HepG2 (cell line): Measurements from ENCODE around the gene TNK1. TPM values are rescaled to one million over a fixed set of nuclear protein-coding genes. Genes with fewer than 3 reads are reported as not detected.
A peak's percentile ranks its signal among the peaks of the same experiment; 100 is the strongest.

Experiments used
- ATAC-seq: fragments of 200-7000 bp; cut with Tn5 transposase; 3 replicates; pipeline ENCODE4 v1.9.1; 2020; ENCODE audit warnings: mild to moderate bottlenecking, moderate library complexity
- BruUV-seq: library from RNA; stranded (reverse); fragments of 400-500 nt; replicated peaks from 2 replicates; lab custom pipeline; 2021; lab: Mats Ljungman, UMichigan
- CTCF ChIA-PET: fragments of 300-600 bp; formaldehyde crosslinking; extraction: SDS; loops from one replicate; lab custom pipeline; 2021; ENCODE audit warnings: low total read pairs, inconsistent platforms, low intra/inter-chr PET ratio; lab: Yijun Ruan, JAX
- POLR2A ChIA-PET: fragments of 350-600 bp; sonication (Branson Sonifier 250); formaldehyde crosslinking; loops from one replicate; lab custom pipeline; 2020; ENCODE audit warnings: antibody characterized with exemption, inconsistent platforms; lab: Yijun Ruan, JAX
- DNase-seq: peaks from one replicate; pipeline ENCODE4 v3.0.0-alpha.2; 2015; ENCODE audit warnings: low spot score
- FAIRE-seq: peaks from 3 replicates; lab custom pipeline; 2011; peaks lifted over from hg19 to GRCh38; lab: Jason Lieb, UNC
- H2AFZ ChIP-seq: one replicate; pipeline ENCODE4 v1.6.1; 2011; ENCODE audit warnings: low read length, inconsistent platforms
- H3K27ac ChIP-seq: fragments of 300-600 bp; 3 replicates; pipeline ENCODE4 v1.8.0; 2011; ENCODE audit warnings: mixed run types, mild to moderate bottlenecking, mixed read lengths, low read length, inconsistent platforms; ENCODE audit not compliant: insufficient read depth; ENCODE audit errors: extremely low read length
- H3K27me3 ChIP-seq, 2 experiments: fragments of 200-600 bp in 1 of 2; 2 replicates in 1 of 2; 3 replicates in 1 of 2; pipeline versions ENCODE4 v1.6.0 to v1.8.0; 2011; ENCODE audit warnings: low read length in 2 of 2, mild to moderate bottlenecking in 2 of 2, moderate library complexity in 2 of 2, inconsistent platforms in 1 of 2; ENCODE audit not compliant: insufficient read depth in 2 of 2, control insufficient read depth in 1 of 2
- H3K36me3 ChIP-seq, 2 experiments: fragments of 200-600 bp in 1 of 2; replicated peaks in 1 of 2; 2 replicates in 1 of 2; 3 replicates in 1 of 2; pipeline versions ENCODE4 v1.5.1 to v1.8.0; 2011; ENCODE audit warnings: low read length in 2 of 2, inconsistent platforms in 1 of 2; ENCODE audit not compliant: insufficient read depth in 2 of 2, control insufficient read depth in 1 of 2
- H3K4me1 ChIP-seq: 2 replicates; pipeline ENCODE4 v1.5.1; 2012; ENCODE audit warnings: low read length, inconsistent platforms; ENCODE audit not compliant: insufficient read depth
- H3K4me2 ChIP-seq: 2 replicates; pipeline ENCODE4 v1.6.0; 2011; ENCODE audit warnings: low read depth, low read length, inconsistent platforms
- H3K4me3 ChIP-seq, 3 experiments: fragments of 200-600 bp in 1 of 3; sonication (generic), shearing (Covaris generic) in 1 of 3; replicated peaks in 1 of 3; 2 replicates each; pipeline ENCODE4 v1.5.1; 2011 to 2016; ENCODE audit warnings: low read length in 3 of 3, inconsistent platforms in 2 of 3, low read depth in 2 of 3, mild to moderate bottlenecking in 2 of 3, control low read depth in 1 of 3, mixed read lengths in 1 of 3; ENCODE audit not compliant: insufficient read depth in 1 of 3
- H3K79me2 ChIP-seq: one replicate; pipeline ENCODE4 v1.6.1; 2011; ENCODE audit warnings: low read length, inconsistent platforms; ENCODE audit not compliant: insufficient read depth
- H3K9ac ChIP-seq: 2 replicates; pipeline ENCODE4 v1.6.0; 2011; ENCODE audit warnings: mild to moderate bottlenecking, low read depth, low read length, inconsistent platforms; ENCODE audit not compliant: insufficient read depth
- H3K9me3 ChIP-seq: 2 replicates; pipeline ENCODE4 v1.5.1; 2012; ENCODE audit warnings: mild to moderate bottlenecking, low read length
- H4K20me1 ChIP-seq: 2 replicates; pipeline ENCODE4 v1.6.0; 2011; ENCODE audit warnings: inconsistent platforms, mild to moderate bottlenecking, low read length, moderate library complexity; ENCODE audit not compliant: insufficient read depth
- E2F5 ChIP-seq: sonication (generic); formaldehyde crosslinking; conservative IDR thresholded peaks from 2 replicates; pipeline ENCODE4 v1.4.0; 2020; ENCODE audit warnings: missing genetic modification reagents
- GABPB1 ChIP-seq: IDR thresholded peaks from 2 replicates; pipeline ENCODE4 v1.6.1; 2016; ENCODE audit warnings: mild to moderate bottlenecking, missing genetic modification reagents, moderate library complexity, missing compliant biosample characterization
- HNF4G ChIP-seq, 2 experiments: sonication (generic) in 1 of 2; formaldehyde crosslinking in 1 of 2; IDR thresholded peaks; 2 replicates each; pipeline versions ENCODE4 v1.4.0 to v1.6.1; 2011 to 2020; ENCODE audit warnings: borderline replicate concordance in 2 of 2, low read depth in 2 of 2, mild to moderate bottlenecking in 2 of 2, low read length in 1 of 2, missing genetic modification reagents in 1 of 2, moderate library complexity in 1 of 2
- HOXA7 ChIP-seq: sonication (generic); formaldehyde crosslinking; IDR thresholded peaks from 2 replicates; pipeline ENCODE4 v1.8.1; 2022; ENCODE audit warnings: mild to moderate bottlenecking, missing genetic modification reagents, moderate library complexity
- MTA1 ChIP-seq: sonication (generic); formaldehyde crosslinking; IDR thresholded peaks from 2 replicates; pipeline ENCODE4 v1.4.0; 2020; ENCODE audit warnings: missing genetic modification reagents, mild to moderate bottlenecking, borderline replicate concordance
- PATZ1 ChIP-seq: sonication (generic); formaldehyde crosslinking; IDR thresholded peaks from 2 replicates; pipeline ENCODE4 v1.4.0; 2020; ENCODE audit warnings: missing genetic modification reagents
- SRSF1 ChIP-seq: fragments of 200-400 bp; formaldehyde crosslinking; optimal IDR thresholded peaks from 2 replicates; pipeline ENCODE3; 2017; ENCODE audit warnings: mild to moderate bottlenecking, low read depth, low read length, moderate library complexity
- ZFY ChIP-seq: sonication (generic); formaldehyde crosslinking; IDR thresholded peaks from 2 replicates; pipeline ENCODE4 v1.4.0; 2020; ENCODE audit warnings: missing genetic modification reagents
- ZNF543 ChIP-seq: sonication (generic); formaldehyde crosslinking; IDR thresholded peaks from 2 replicates; pipeline ENCODE4 v1.4.0; 2020; ENCODE audit warnings: mild to moderate bottlenecking, missing genetic modification reagents
- ZNF609 ChIP-seq: sonication (generic); formaldehyde crosslinking; IDR thresholded peaks from 2 replicates; pipeline ENCODE4 v1.4.0; 2020; ENCODE audit warnings: mild to moderate bottlenecking, missing genetic modification reagents, borderline replicate concordance
- WGBS: methylation state at CpG from one replicate; pipeline ENCODE4 v1.1.6; 2017; ENCODE audit warnings: low lambda C conversion rate; 5-methylcytosine and 5-hydroxymethylcytosine counted together
- in situ Hi-C: cut with HindIII; loops from 2 replicates; pipeline ENCODE4 v1.10.0; 2017; ENCODE audit warnings: low pct_unique_long_range_greater_than_20kb; ENCODE audit not compliant: extremely low pct_ligation_motif_present
- intact Hi-C: fragments of 100-400 bp; cut with micrococcal nuclease; formaldehyde crosslinking; loops from one replicate; pipeline ENCODE4 v1.10.0; 2022; ENCODE audit not compliant: unreplicated experiment
- polyA plus RNA-seq, 8 experiments: library from polyadenylated mRNA; depleted of rRNA in 3 of 8; stranded (reverse) in 7 of 8; unstranded in 1 of 8; fragments of >200 nt; fragmentation: Illumina TruSeq in 4 of 8; extraction: Trizol in 4 of 8; gene quantifications; 2 replicates each; pipeline versions ENCODE4 v1.2.1 to v1.2.3, GENCODE V29; 2011 to 2016; ENCODE audit warnings: low read depth in 4 of 8, missing spikeins in 1 of 8, mixed read lengths in 1 of 8; ENCODE audit not compliant: insufficient read depth in 1 of 8
- total RNA-seq, 5 experiments: library from RNA; depleted of rRNA; stranded (reverse); fragments of >200 nt; fragmentation: Illumina TruSeq; extraction: Trizol; gene quantifications; 2 replicates each; pipeline ENCODE4 v1.2.3, GENCODE V29; 2016; ENCODE audit warnings: low read depth in 1 of 5

TNK1 gene
- total and polyA plus RNA-seq, 2 of the 13 experiments (the other 11 are each of a cell fraction or from before 2014, with no cell fraction given): 2.0 to 3.5 TPM

- TF ChIP-seq ZNF609 (CRISPR knock-in tag) (no peak), HOXA7 (CRISPR knock-in tag) (no peak), ZFY (CRISPR knock-in tag) (no peak)
Observed at GRCh38 chr17:7404737-7405349, 24.0 kb downstream of the TNK1 start (continued).

GRCh38 chr17:7405350-7406234 is 24.7 kb downstream of the TNK1 start:
- Histone ChIP-seq H3K79me2 (peaks cover 4% of the 10 kb centered on the region), H3K4me3 (peak overlapping the region; percentile 62 to 95 (median 70)), H3K36me3 (0 out of 5 replicates have a peak, but pooled peaks cover 0 to 2% of the 10 kb centered on the region in 2 experiments), H4K20me1 (no peaks in the 10 kb centered on the region), H3K4me1 (peaks cover 18% of the 10 kb centered on the region), H3K4me2 (peak overlapping the region; percentile 80), H3K27ac (no peak overlapping the region), H2AFZ (no peak overlapping the region), H3K9ac (peak overlapping the region; percentile 69; the same call in 1 of the 2 replicates), H3K27me3 (no peaks in the 10 kb centered on the region; a peak in 1 of 5 replicates), H3K9me3 (no peaks in the 10 kb centered on the region)
- intact Hi-C loops (no loop called here), in situ Hi-C loops (no loop called here)
- TSS peak; percentile 48 for BruUV-seq
- no peak for FAIRE-seq
- no peak for DNase-seq
- CTCF ChIA-PET: no interaction called here
- TF ChIP-seq GABPB1 (peak; percentile 13; the same call in 1 of the 2 replicates), MTA1 (CRISPR knock-in tag) (peak; percentile 5; the same call in 1 of the 2 replicates), PATZ1 (CRISPR knock-in tag) (peak; percentile 42), HNF4G (IDR thresholded peaks at IDR 0.05; ENCODE audit: borderline replicate concordance, low read depth, low read length) (no peak), HNF4G (CRISPR knock-in tag; IDR thresholded peaks at IDR 0.05; ENCODE audit: borderline replicate concordance, low read depth) (no peak), ZNF543 (CRISPR knock-in tag) (0 out of 2 replicates have a peak, but pooled peaks have one; percentile 44), SRSF1 (peak; percentile 33), E2F5 (CRISPR knock-in tag) (no peak)
- POLR2A ChIA-PET: interaction anchor here (3.2 to 3.3 kb wide), 2 partner anchors 35 to 53 kb away, joined by 21 to 44 read pairs; partner anchors contain the start of genes FGF11, KCTD11 and TMEM95
- no peak for ATAC-seq
- WGBS: 19% methylated on average over 28 of the region's 38 CpGs
